ENCODE measurements around the gene AMZ1. TPM values are rescaled to one million over a fixed set of nuclear protein-coding genes. Genes with fewer than 3 reads are reported as not detected.

AMZ1 gene
- total and polyA plus RNA-seq, 11 donors: 0.01 to 0.48 (median 0.05) TPM; not detected in 6

GRCh38 chr7:2645274-2645868, 42.6 kb upstream of the AMZ1 start:
- peak overlapping the region in 1 of 12 donors; percentile 58 for H3K27ac ChIP-seq
- intact Hi-C loops (cut with DNase I): loop anchor here in 1 of 10 donors (5.0 kb wide), 1 partner anchor 43 kb away; no protein-coding TSS in a partner anchor
- WGBS, 4 donors: 59 to 73% (median 66%) methylated on average over 11 to 14 of the region's 14 CpGs
- peaks cover 14 to 51% (median 40%) of the 10 kb centered on the region in 12 donors for H3K4me1 ChIP-seq
- TF ChIP-seq CTCF (IDR thresholded peaks at IDR 0.05) (no peak), POLR2A (IDR thresholded peaks at IDR 0.05) (no peak)
- H3K9me3 ChIP-seq: no peaks in the 10 kb centered on the region
- no peak for ATAC-seq
- H3K27me3 ChIP-seq: no peaks in the 10 kb centered on the region
- H3K4me3 ChIP-seq: peak overlapping the region in 1 of 12 donors; percentile 12
- DNase-seq: peak in 1 of 5 donors; percentile 68
- H3K36me3 ChIP-seq: peaks cover 0 to 30% (median 8%) of the 10 kb centered on the region in 9 donors

- DNase-seq (no peak), ATAC-seq (no peak)
- 78 to 93% (median 89%) methylated on average over 3 to 10 of the region's 10 CpGs for WGBS, 4 donors
- no peak overlapping the region for H3K27ac ChIP-seq
- TF ChIP-seq CTCF (IDR thresholded peaks at IDR 0.05) (no peak), POLR2A (IDR thresholded peaks at IDR 0.05) (no peak)
- no peak overlapping the region for H3K4me3 ChIP-seq
- H3K4me1 ChIP-seq: peaks cover 7 to 41% (median 30%) of the 10 kb centered on the region in 12 donors
- intact Hi-C loops (cut with DNase I): loop anchor here in 1 of 10 donors (5.0 kb wide), 1 partner anchor 44 kb away; no protein-coding TSS in a partner anchor
- peaks cover 0 to 30% (median 8%) of the 10 kb centered on the region in 9 donors for H3K36me3 ChIP-seq
- H3K27me3 ChIP-seq: no peaks in the 10 kb centered on the region
- no peaks in the 10 kb centered on the region for H3K9me3 ChIP-seq
Measured at GRCh38 chr7:2646336-2646679, 41.7 kb upstream of the AMZ1 start.

GRCh38 chr7:2646680-2647571, 41.1 kb upstream of the AMZ1 start:
- Histone ChIP-seq H3K27me3 (no peaks in the 10 kb centered on the region), H3K4me3 (no peak overlapping the region), H3K27ac (no peak overlapping the region), H3K36me3 (peaks cover 0 to 36% (median 10%) of the 10 kb centered on the region in 9 donors), H3K4me1 (peaks cover 6 to 35% (median 24%) of the 10 kb centered on the region in 12 donors), H3K9me3 (no peaks in the 10 kb centered on the region)
- TF ChIP-seq CTCF (IDR thresholded peaks at IDR 0.05) (no peak), POLR2A (IDR thresholded peaks at IDR 0.05) (no peak)
- intact Hi-C loops (cut with DNase I): loop anchor here in 1 of 10 donors (5.0 kb wide), 1 partner anchor 45 kb away; no protein-coding TSS in a partner anchor
- ATAC-seq: no peak
- WGBS, 4 donors: 87 to 91% (median 89%) methylated on average over 33 to 73 of the region's 73 CpGs
- DNase-seq: peak in 1 of 5 donors; percentile 55
